GM18505 (cell line): ENCODE data around the gene GIMAP5.

Experiments
- ATAC-seq: cut with Tn5 transposase; IDR thresholded peaks from one replicate; pipeline ENCODE4 v1.9.1; 2021; ENCODE audit not compliant: unreplicated experiment
- POLR2A ChIP-seq: IDR thresholded peaks from 4 replicates; pipeline ENCODE4 v1.6.1; 2011; ENCODE audit warnings: borderline replicate concordance; ENCODE audit not compliant: insufficient read depth, insufficient read length; ENCODE audit errors: extremely low read depth

The GIMAP5 gene

DNA sequence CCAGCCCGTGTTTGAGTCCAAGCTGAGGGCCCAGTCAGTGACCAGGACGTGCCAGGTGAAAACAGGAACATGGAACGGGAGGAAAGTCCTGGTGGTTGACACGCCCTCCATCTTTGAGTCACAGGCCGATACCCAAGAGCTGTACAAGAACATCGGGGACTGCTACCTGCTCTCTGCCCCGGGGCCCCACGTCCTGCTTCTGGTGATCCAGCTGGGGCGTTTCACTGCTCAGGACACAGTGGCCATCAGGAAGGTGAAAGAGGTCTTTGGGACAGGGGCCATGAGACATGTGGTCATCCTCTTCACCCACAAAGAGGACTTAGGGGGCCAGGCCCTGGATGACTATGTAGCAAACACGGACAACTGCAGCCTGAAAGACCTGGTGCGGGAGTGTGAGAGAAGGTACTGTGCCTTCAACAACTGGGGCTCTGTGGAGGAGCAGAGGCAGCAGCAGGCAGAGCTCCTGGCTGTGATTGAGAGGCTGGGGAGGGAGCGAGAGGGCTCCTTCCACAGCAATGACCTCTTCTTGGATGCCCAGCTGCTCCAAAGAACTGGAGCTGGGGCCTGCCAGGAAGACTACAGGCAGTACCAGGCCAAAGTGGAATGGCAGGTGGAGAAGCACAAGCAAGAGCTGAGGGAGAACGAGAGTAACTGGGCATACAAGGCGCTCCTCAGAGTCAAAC is 5.2 kb downstream of the GIMAP5 start:
- ATAC-seq = no peak
- TF ChIP-seq POLR2A = no peak

DNA sequence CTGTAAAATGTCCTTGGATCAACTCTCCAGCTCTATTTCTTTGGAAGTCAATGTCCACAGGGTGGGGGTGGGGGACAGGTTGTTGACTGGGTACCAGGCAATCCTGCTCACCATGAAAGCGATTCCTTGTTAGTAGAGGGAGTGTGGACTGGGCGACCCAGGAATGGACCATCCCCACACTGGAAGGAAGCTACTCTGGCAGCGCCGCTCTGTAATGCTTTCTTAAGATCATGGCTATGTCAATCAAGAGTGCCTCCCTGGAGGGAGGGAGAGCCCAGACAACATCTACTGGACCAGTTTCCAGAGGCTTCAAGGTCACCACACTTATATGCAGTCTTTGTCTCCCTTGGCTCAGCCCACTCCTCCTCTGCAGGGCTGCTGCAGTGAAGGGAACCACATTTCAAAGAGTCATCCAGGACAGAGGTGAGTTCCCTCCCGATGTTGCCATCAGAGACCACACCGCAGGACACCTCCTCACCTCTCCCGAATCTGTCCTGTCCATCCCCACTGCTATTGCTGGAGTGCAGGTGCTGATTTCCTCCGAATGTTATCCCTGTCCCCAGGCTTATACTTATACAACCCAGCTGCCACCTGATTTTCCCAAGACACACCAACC is 6.9 kb downstream of the GIMAP5 start:
- peak; percentile 40 for TF ChIP-seq POLR2A
- ATAC-seq = no peak

GRCh38 chr7:150745086-150745485 is 7.9 kb downstream of the GIMAP5 start:
- no peak for TF ChIP-seq POLR2A
- no peak for ATAC-seq

DNA sequence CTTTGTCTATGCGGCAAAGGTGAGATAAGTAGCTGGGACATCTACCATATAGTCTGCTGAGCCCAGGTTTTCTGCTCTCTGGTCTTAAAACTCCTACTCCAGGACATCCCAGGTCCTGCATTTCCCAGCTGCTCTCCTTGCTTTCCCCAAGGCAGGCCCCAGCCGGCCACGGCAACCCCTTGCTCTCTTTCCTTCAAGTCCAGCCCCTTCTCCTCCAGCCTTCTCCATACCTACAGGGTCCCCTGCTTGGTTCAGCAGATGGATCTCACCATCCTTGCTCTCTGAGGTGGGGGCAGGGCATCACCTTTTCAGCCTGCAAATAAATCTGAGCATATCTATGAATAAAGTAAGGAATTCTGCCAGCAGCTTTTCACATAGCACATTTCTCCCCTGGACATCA is 8.7 kb downstream of the GIMAP5 start:
- ATAC-seq = no peak
- no peak for TF ChIP-seq POLR2A

DNA sequence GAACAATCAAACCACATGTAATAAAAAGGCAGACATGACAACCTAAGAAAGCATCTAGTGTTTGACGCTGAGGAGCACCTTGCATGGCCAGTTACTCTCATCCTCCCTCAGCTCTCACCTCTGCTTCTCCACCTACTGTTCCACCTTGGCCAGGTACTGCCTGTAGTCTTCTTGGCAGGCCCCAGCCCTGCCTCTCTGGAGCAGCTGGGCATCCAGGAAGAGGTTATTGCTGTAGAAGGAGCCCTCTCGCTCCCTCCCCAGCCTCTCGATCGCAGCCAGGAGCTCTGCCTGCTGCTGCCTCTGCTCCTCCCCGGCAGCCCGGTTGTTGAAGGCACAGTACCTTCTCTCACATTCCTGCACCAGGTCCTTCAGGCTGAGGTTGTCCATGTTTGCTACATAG is 9.7 kb downstream of the GIMAP5 start:
- ATAC-seq = no peak
- TF ChIP-seq POLR2A = no peak

GRCh38 chr7:150748376-150748775 is 11.2 kb downstream of the GIMAP5 start:
- no peak for TF ChIP-seq POLR2A
- ATAC-seq = no peak

- ATAC-seq = no peak
- TF ChIP-seq POLR2A = no peak
Observed at GRCh38 chr7:150751702-150752101, 14.5 kb downstream of the GIMAP5 start.

- ATAC-seq = no peak
- no peak for TF ChIP-seq POLR2A
Observed at GRCh38 chr7:150753239-150753638, 16.0 kb downstream of the GIMAP5 start.

- ATAC-seq = no peak
- TF ChIP-seq POLR2A = no peak
Observed at GRCh38 chr7:150753826-150754603, 16.8 kb downstream of the GIMAP5 start.

DNA sequence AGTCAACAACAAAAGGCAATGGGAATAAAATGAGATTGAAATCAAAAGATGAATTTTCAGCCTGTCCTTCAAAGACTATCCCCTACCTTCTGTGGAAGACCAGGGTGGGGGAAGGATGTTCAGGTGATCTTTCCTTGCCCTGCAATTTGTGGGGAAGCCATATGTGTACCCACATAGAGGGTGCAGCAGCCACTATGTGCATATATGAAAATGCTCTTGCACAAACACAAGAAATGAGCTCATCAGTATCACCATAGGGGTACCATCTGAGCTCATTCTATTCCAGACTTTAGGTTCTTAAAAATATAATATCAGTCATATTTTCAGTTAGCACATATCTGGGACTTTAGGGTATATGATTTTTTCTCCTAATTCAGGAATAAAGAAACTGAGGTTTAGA is 17.7 kb downstream of the GIMAP5 start:
- TF ChIP-seq POLR2A = no peak
- no peak for ATAC-seq

GRCh38 chr7:150755473-150756099 is 18.4 kb downstream of the GIMAP5 start:
- ATAC-seq = no peak
- TF ChIP-seq POLR2A = no peak

GRCh38 chr7:150756166-150756565 is 18.9 kb downstream of the GIMAP5 start:
- ATAC-seq = no peak
- TF ChIP-seq POLR2A = no peak

GRCh38 chr7:150756858-150757257 is 19.6 kb downstream of the GIMAP5 start:
- TF ChIP-seq POLR2A = no peak
- ATAC-seq = no peak
